Ovary (tissue), 3 donors: ENCODE data around the gene SNX13.

Experiments used
- POLR2A ChIP-seq: fragments of 450-650 bp; IDR thresholded peaks from one replicate; pipeline ENCODE4 v1.6.1; 2017; ENCODE audit warnings: antibody characterized with exemption, mild to moderate bottlenecking, moderate library complexity
- TF ChIP-seq, protein P1 (sequence below), 3 donors: fragments of 450-650 bp in 2 of 3; fragments of 200-600 bp in 1 of 3; IDR thresholded peaks; one replicate each; pipeline versions ENCODE4 v1.5.1 to v1.8.0; 2016 to 2022; ENCODE audit warnings: antibody characterized with exemption in 3 of 3, mild to moderate bottlenecking in 1 of 3
- donor health status: DM: no; HTN: no; CAD: no.

DNA sequence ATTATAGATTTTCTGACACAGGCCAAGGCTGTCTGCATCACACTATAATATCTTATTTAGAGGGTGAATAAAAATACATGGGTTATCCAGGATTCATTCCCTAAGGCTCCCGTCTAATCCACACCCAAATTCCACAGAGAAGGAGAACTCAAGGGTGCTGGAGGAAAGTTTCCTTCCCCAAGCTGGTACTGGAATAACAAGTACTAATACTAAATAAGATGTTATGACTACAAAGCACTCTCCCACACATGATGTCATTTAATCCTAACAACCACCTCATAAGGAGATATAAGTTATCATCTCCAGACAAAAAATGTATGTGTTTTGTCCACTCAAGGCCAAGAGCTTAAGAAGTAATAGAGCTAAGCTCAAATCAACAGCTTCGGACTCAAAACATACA, 53.0 kb downstream of the SNX13 start:
- TF ChIP-seq, protein P1, sequence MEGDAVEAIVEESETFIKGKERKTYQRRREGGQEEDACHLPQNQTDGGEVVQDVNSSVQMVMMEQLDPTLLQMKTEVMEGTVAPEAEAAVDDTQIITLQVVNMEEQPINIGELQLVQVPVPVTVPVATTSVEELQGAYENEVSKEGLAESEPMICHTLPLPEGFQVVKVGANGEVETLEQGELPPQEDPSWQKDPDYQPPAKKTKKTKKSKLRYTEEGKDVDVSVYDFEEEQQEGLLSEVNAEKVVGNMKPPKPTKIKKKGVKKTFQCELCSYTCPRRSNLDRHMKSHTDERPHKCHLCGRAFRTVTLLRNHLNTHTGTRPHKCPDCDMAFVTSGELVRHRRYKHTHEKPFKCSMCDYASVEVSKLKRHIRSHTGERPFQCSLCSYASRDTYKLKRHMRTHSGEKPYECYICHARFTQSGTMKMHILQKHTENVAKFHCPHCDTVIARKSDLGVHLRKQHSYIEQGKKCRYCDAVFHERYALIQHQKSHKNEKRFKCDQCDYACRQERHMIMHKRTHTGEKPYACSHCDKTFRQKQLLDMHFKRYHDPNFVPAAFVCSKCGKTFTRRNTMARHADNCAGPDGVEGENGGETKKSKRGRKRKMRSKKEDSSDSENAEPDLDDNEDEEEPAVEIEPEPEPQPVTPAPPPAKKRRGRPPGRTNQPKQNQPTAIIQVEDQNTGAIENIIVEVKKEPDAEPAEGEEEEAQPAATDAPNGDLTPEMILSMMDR (IDR thresholded peaks at IDR 0.05): no peak
- no peak for TF ChIP-seq POLR2A
